ENCODE measurements around the gene GPSM1.
"Not testable (repeated sequence)": the region's sequence is repeated elsewhere in the genome, so short reads cannot be mapped to it uniquely, and the experiment has no call there.

The GPSM1 gene

DNA sequence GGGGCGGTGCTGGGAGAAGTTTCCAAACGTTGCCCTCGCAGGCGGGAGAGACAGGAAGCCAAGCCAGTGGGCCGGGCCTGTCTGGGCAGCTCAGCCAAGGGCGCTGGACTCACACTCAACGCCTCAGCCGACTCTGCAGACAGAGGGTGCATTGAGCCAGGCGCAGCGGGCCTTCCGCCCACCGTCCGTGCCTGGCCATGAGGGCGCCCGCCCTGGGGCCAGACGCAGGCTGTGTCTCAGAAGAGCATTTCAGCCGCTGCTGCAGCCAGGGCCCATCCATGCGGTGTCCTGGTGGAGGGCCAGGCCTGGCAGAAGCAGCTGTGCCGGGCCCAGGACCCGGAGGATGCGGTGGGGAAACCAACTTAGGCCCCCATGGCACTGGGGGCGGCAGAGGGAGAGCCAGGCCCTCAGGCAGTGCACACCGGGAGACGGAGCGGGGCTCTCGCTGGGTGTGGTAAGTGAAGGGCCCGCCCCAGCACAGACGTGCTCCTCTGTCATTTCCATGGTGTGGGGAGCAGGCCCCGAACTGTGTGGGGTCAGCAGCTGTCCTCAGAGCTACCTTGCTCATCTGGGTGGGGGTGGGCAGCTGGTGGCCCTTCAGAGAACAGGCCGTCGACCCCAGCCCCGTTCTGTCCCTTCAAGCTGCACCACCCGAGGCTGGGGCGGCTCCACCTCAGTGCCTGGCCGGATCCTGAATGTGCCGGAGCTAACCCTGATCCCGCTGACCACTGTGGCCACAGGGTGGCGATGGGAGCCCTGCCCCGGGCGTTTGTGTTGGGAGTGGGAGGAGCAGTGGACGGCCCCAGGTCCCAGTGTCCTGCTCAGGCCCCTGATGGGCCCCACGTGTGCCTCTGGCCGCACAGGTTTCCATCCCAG lies 18.2 kb downstream of the GPSM1 start:
- DNase-seq (ENCODE audit: low spot score) = peak; percentile 92

GRCh38 chr9:136346157-136346481 lies 18.8 kb downstream of the GPSM1 start:
- DNase-seq (ENCODE audit: low spot score) = no peak

DNA sequence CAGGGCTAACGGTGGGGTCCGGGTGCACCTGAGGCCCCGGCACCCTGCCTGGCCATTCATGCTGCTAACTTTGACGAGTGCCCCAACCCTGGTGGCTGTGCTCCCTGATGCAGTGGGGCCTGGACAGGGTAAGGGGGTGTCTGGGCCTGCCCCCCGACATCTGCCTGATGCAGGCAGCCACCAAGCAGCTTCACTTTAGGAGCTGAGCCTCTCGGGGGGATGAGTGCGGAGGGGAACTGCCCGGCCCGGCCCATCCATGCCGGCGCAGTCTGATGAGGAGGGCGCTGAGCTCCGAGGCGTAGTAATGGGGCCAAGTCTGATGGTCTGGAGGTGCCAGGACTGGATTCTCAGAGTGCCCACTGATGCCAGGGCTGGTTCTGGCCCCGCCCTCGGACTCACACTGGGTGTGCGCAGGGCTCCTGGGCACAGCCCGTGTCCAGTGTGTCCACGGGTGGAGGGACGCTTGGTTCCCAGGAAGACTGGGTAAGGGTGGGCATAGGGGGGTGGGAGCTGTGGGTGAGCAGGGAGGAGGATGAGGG lies 19.7 kb downstream of the GPSM1 start:
- DNase-seq (ENCODE audit: low spot score) = no peak

DNA sequence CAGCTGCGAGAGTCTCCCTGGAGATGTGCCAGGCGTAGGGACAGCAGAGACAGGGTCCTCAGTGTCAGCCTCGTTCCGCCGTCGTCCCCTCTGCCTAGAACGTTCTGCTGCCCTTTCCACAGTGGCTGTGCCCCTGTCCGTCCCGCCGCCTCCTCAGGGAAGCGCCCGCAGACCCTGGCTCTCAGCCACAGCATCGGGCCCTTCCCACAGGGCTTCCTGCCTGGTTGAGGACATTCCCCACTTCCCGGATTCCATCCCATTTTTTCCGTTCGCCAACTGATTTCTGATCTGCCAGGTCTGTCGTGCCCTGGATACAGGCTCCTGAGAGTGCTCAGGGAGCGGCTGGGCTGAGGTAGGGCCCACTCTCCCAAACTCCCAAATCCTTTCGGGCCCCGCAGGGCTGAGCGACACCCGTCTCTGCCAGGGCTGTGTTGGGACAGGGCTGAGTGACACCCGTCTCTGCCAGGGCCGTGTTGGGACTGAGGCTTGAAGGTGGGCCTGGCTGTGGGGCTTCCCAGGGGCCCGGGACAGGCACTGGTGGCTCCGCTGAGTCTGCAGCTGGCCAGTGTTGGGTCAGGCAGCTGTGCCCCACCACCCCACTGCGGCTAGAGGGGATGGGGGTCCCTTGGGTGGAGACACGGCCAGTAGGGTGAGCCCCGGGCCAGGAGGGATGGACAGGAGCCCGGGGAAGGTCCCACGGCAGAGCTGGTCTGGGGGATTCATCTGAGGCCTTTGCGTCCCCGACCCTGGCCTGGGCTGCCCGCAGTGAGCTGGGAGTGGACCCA lies 20.3 kb downstream of the GPSM1 start:
- DNase-seq (ENCODE audit: low spot score) = no peak

GRCh38 chr9:136348691-136349090 lies 21.4 kb downstream of the GPSM1 start:
- no peak for DNase-seq (ENCODE audit: low spot score)

GRCh38 chr9:136349546-136349945 lies 22.2 kb downstream of the GPSM1 start:
- DNase-seq (ENCODE audit: low spot score) = no peak

- no peak for DNase-seq (ENCODE audit: low spot score)
These were observed 24.0 kb downstream of the GPSM1 start for GRCh38 chr9:136351252-136351800.

- DNase-seq (ENCODE audit: low spot score) = not testable (repeated sequence)
These were observed 24.5 kb downstream of the GPSM1 start for GRCh38 chr9:136351868-136352267.

- DNase-seq (ENCODE audit: low spot score) = no peak
These were observed 25.3 kb downstream of the GPSM1 start for GRCh38 chr9:136352682-136353081.

GRCh38 chr9:136353088-136353487 lies 25.7 kb downstream of the GPSM1 start:
- no peak for DNase-seq (ENCODE audit: low spot score)

DNA sequence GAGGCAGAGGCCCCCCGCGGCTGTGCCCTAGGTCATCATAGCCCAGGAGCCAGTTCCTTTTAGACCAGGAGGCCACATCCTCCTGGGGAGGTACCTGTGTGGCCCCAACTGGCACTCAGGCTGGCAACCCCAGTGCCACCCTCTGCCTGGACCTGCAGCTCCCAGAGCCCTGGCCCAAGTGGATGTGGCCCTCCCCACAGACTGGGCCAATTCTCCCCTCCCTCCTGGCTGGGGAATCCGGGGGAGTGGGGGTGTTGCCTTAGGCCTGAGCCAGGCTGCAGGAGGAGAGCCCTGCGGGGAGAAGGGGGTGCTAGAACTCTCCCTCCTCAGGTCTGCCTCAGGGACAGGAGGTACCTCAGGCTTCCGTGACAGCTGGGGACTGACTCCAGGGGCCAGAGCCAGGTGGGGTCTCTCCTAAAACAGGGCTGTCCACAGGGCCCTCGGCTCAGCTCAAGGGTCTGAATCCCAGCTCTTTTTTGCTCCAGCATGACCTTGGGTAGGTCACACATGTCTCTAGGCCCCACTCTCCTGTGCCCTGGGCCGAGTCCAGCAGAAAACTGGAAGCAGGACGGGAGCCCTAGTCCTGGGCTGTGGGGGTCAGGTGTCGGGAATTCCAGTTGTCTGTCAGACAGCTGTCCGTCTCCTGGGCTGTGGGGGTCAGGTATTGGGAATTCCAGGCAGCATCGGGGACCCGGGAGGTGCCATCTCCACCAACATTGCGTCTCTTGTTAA lies 26.6 kb downstream of the GPSM1 start:
- no peak for DNase-seq (ENCODE audit: low spot score)

GRCh38 chr9:136354592-136355085 lies 27.3 kb downstream of the GPSM1 start:
- no peak for DNase-seq (ENCODE audit: low spot score)

DNA sequence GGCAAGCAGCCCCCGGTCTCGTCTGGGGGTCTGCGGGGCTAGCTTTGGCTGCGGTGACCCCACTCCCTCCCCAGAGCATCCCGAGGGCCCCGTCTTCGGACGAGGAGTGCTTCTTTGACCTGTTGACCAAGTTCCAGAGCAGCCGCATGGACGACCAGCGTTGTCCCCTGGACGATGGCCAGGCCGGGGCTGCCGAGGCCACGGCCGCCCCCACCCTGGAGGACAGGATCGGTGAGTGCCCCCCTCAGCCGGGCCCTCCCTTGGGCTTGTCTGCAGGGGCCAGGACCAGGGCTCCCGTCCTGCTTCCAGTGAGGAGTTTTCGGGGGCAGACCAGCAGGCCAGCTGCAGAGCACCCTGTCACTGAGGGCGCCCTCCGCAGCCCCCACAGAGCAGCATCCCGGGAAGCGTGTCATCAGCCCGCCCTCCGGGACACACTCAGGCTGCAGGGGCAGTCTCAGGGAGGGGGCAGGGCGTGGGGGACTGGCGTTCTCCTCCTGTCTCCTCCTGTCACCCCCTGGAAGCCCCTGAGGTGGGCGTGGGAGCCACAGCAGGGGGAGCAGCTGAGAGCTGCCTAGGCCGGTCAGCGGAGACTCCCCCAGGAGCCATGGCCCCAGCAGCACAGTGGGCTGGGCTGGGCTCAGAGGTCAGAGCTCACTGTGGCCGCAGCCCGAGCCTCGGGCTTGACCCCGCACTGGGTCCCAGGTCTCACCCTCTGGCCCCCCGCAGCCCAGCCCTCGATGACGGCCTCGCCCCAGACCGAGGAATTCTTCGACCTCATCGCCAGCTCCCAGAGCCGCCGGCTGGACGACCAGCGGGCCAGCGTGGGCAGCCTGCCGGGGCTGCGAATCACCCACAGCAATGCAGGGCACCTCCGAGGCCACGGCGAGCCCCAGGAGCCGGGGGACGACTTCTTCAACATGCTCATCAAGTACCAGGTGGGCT lies 28.5 kb downstream of the GPSM1 start:
- no peak for DNase-seq (ENCODE audit: low spot score)

DNA sequence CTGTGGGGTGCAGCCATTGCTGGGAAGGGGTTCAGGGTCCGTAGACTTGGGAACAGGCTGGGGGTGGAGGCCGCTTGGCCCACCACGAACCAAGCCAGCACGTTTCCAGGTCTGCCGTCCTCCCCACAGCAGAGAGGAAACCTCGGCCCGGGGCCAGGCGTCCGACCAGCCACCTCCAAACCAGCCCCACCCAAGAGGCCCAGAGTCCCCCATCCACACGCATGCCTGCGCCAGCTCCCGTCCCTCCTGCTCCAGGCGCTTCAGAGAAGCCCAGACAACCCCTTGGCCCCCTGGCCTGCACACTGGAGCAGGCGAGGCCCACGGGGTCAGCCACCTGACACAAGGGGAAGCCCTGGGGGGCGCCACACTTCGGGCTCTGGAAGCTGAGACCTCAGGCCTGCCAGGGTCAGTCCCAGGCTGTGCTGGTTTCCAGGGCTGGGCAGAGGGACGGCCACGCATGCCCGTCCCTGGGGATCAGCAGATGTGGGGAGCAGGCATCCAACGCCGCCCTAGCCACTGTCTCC lies 29.9 kb downstream of the GPSM1 start:
- no peak for DNase-seq (ENCODE audit: low spot score)

- no peak for DNase-seq (ENCODE audit: low spot score)
These were observed 30.7 kb downstream of the GPSM1 start for GRCh38 chr9:136358016-136358415.

DNA sequence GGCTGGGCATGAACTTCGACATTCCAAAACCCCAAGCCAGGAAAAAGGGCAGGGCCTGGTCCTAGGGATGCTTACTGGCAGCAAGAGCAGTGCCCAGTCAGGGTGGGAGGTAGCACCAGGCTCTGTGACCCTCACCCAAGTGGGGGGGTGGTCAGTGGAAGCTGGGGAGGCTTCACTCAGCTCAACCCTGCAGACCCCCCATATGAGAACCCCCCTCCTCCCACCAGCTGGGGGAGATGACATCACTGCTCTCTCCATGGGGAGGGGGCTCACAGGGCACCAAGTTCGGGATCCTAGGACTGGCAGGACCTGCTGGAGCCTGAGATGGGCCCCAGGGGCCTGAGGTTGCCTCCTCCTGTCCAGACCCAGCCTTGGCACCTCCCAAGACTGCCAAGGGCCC lies 31.5 kb downstream of the GPSM1 start:
- DNase-seq (ENCODE audit: low spot score) = no peak

DNA sequence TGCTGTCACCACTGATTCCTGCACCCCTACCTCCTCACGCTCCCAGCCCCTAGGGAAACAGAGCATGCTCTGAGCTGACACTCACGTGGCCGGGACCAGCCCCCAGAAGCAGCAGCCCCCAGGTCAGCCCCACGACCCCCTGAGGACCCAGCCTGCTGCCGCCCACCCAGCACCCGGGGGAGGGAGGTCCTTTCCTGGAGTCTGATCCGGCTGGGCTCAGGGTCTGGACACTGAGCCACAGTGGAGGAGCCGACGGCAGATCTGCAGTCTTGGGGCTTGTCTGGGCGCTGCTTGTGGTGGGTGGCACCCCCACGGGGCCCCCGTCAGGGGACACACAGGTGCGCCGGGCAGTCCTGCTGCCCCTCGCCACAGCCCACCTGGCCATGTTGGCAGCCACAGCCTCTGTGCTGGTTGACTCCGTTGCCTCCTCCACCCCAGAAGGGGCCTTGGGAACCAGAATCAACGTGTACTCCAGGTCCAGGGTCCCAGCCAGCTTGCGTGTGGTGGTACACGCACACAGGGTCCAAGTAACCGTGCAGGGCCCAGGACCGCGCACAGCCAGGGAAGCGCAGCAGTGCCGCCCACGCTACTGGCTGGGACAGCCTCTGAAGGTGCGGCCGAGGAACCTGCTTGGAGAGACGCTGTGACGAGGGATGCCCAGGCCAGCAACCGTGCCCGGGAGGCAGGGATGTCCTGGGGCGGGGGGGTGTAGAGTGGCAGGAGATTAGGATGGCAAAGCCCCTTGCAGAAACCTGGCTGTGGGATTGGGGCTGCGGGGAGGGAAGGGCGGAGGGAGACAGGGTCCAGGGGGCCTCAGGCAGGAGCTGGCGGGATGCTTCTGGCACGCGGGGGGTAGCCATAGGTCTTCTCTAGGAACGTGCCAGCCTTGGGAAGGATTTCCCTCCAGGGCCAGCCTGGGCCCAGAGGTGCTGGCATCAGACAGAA lies 32.7 kb downstream of the GPSM1 start:
- no peak for DNase-seq (ENCODE audit: low spot score)

DNA sequence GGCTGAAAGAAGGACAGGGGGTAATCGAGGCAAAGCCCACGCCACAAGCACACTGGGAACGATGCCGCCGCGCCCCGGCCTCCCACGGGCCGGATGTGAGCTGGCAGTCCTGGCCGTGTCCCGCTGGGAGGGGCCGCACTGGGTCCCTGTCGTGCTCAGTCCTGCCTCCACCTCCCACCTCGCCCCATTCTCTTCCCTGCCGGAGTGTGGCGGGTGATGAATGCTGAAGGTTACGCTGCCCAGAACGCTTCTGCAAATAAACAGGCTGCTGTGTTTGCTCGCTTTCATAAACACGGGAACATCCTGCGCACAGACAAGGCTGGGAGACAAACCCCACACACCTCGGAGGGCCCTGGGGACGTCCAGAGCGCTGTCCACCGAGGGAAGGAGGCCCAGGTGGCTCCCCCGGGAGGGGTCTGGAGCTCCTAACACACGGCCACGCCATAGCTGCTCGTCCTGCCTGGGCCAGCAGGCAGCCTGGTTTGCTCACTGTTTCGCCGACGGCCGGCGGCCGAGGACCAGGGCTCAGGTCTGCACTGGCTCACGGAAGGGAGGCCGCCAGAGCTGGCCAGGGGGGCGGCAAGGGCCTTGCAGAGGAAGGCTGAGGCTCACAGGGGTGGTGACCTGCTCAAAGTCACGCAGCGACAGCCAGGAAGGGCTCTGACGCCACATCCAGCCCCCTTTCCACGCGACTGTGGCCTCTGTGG lies 33.9 kb downstream of the GPSM1 start:
- no peak for DNase-seq (ENCODE audit: low spot score)
